Suprapubic skin (tissue), 4 donors: ENCODE data around the gene GSK3B. TPM values are rescaled to one million over a fixed set of nuclear protein-coding genes. Genes with fewer than 3 reads are reported as not detected.

Experiments used
- DNase-seq, 2 donors: peaks; one replicate each; pipeline ENCODE4 v3.0.0-alpha.2; 2019; ENCODE audit warnings: low spot score in 2 of 2
- H3K27ac ChIP-seq: fragments of 200-600 bp; sonication (generic); one replicate; pipeline ENCODE4 v1.5.1; 2019
- H3K27me3 ChIP-seq: fragments of 200-600 bp; sonication (generic); one replicate; pipeline ENCODE4 v1.5.1; 2019
- H3K36me3 ChIP-seq: fragments of 200-600 bp; sonication (generic); one replicate; pipeline ENCODE4 v1.5.1; 2019
- H3K4me1 ChIP-seq: fragments of 200-600 bp; sonication (generic); one replicate; pipeline ENCODE4 v1.5.1; 2019
- H3K4me3 ChIP-seq: fragments of 200-600 bp; sonication (generic); one replicate; pipeline ENCODE4 v1.5.1; 2019; ENCODE audit warnings: mild to moderate bottlenecking
- H3K9me3 ChIP-seq: fragments of 200-600 bp; sonication (generic); one replicate; pipeline ENCODE4 v1.5.1; 2019
- CTCF ChIP-seq, 2 donors: fragments of 200-600 bp in 1 of 2; fragments of 450-650 bp in 1 of 2; sonication (generic) in 1 of 2; IDR thresholded peaks; one replicate each; pipeline ENCODE4 v1.5.1; 2016 to 2019; ENCODE audit warnings: antibody characterized with exemption in 2 of 2, mild to moderate bottlenecking in 1 of 2, moderate library complexity in 1 of 2
- EP300 ChIP-seq: sonication (generic); formaldehyde crosslinking; IDR thresholded peaks from one replicate; pipeline ENCODE4 v1.6.1; 2017; ENCODE audit warnings: antibody characterized with exemption
- POLR2A ChIP-seq, 2 donors: fragments of 450-650 bp; IDR thresholded peaks; one replicate each; pipeline ENCODE4 v1.6.1; 2017; ENCODE audit warnings: antibody characterized with exemption in 2 of 2, mild to moderate bottlenecking in 2 of 2, moderate library complexity in 2 of 2
- POLR2AphosphoS5 ChIP-seq, 3 donors: sonication (generic); formaldehyde crosslinking; IDR thresholded peaks; one replicate each; pipeline ENCODE4 v1.6.1; 2017; ENCODE audit warnings: antibody characterized with exemption in 3 of 3
- WGBS: methylation state at CpG from one replicate; pipeline ENCODE4 v1.1.5; 2018; 5-methylcytosine and 5-hydroxymethylcytosine counted together
- total RNA-seq, 4 donors: library from RNA; depleted of rRNA; stranded (reverse); fragments of >200 nt; gene quantifications; one replicate each; pipeline ENCODE4 v1.1.0, GENCODE V29; 2016

Gene GSK3B
- total RNA-seq, 4 donors from 2014 or later: 43.8 to 58.1 (median 53.0) TPM

DNA sequence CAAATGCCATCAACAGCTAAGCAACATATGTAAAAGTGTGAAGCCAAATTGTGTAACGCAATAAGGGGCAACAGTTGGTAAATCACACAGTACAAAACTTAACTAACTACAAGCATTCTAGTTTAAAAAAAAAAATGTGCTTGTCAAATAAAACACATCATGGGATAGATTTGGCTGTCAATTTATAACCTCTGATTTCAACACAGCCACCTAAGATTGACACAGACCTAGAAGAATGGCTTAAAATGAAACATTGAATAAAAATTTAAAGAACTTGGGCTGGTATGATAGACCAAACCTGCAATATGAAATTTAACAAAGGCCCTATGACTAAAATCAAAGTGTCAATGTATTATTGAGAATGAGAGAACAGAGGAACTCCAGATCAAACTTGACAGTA lies 164.0 kb downstream of the GSK3B start:
- no peaks in the 10 kb centered on the region for H3K9me3 ChIP-seq
- no peaks in the 10 kb centered on the region for H3K36me3 ChIP-seq
- 85% methylated on average over 1 of the region's 1 CpG for WGBS
- no peak overlapping the region for H3K4me3 ChIP-seq
- no peak for DNase-seq
- TF ChIP-seq EP300: no peak
- no peak for TF ChIP-seq CTCF (IDR thresholded peaks at IDR 0.05)
- TF ChIP-seq POLR2A (IDR thresholded peaks at IDR 0.05): no peak
- no peak for TF ChIP-seq POLR2AphosphoS5 (IDR thresholded peaks at IDR 0.05)
- no peak overlapping the region for H3K27ac ChIP-seq
- peaks cover 7% of the 10 kb centered on the region for H3K4me1 ChIP-seq
- no peaks in the 10 kb centered on the region for H3K27me3 ChIP-seq

- DNase-seq: no peak
- H3K9me3 ChIP-seq: no peaks in the 10 kb centered on the region
- H3K4me1 ChIP-seq: peaks cover 7% of the 10 kb centered on the region
- H3K27ac ChIP-seq: no peak overlapping the region
- TF ChIP-seq POLR2A (IDR thresholded peaks at IDR 0.05) (no peak), EP300 (no peak), POLR2AphosphoS5 (IDR thresholded peaks at IDR 0.05) (no peak), CTCF (IDR thresholded peaks at IDR 0.05) (no peak)
- 93% methylated on average over 2 of the region's 2 CpGs for WGBS
- no peaks in the 10 kb centered on the region for H3K27me3 ChIP-seq
- no peaks in the 10 kb centered on the region for H3K36me3 ChIP-seq
- H3K4me3 ChIP-seq: no peak overlapping the region
Measured at GRCh38 chr3:119927190-119927589, 167.1 kb downstream of the GSK3B start.

- TF ChIP-seq POLR2A (IDR thresholded peaks at IDR 0.05) (no peak), EP300 (no peak), CTCF (IDR thresholded peaks at IDR 0.05) (no peak), POLR2AphosphoS5 (IDR thresholded peaks at IDR 0.05) (no peak)
- 94% methylated on average over 7 of the region's 7 CpGs for WGBS
- Histone ChIP-seq H3K4me1 (no peaks in the 10 kb centered on the region), H3K36me3 (peaks cover 4% of the 10 kb centered on the region), H3K4me3 (no peak overlapping the region), H3K9me3 (no peaks in the 10 kb centered on the region), H3K27me3 (no peaks in the 10 kb centered on the region), H3K27ac (no peak overlapping the region)
- DNase-seq: no peak
Measured at GRCh38 chr3:119924111-119925094, 169.8 kb downstream of the GSK3B start.

DNA sequence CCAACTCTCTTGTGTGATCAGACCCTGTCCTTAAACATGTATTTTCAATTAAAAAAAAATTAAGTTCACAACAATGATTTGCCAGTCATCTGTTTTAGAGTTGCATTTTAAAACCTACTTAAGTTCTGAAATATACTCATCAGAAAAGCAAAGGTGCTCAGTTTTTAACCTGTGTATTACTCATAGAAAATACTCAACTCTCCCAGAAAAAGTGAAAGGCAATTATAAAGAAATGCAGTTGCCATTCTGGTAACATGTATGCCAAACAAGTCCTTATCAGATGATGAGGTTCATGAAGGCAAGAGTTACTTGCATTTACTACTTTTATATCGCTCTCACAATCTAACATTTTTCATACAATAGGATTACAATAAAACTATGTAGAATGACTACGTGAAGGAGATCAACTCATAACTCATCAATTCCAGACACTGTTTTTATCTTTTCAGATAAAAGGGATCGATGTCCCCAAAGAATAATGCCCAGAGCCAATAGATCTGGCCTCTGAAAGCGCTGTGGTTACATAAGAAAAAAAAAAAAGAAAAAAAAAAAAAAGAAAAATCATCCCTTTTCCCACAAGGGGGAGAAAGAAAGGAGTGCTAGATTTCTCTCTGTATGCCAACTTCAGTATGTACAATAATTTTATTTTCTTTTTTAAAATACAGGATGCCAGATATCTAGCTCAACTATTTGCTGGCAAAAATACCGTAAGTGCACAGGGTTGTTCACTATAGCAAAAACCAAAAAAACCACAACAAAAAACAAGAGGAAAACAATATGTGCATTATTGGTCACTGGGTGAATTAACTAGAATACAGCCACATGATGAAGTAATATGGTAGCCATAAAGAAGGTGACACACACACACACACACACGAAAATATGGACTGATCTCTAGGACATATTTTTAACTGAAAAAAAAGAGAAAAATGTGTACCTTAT lies 175.0 kb downstream of the GSK3B start:
- no peak for TF ChIP-seq CTCF (IDR thresholded peaks at IDR 0.05)
- no peak for TF ChIP-seq EP300
- TF ChIP-seq POLR2A (IDR thresholded peaks at IDR 0.05): no peak
- TF ChIP-seq POLR2AphosphoS5 (IDR thresholded peaks at IDR 0.05): no peak
- Histone ChIP-seq H3K4me1 (no peaks in the 10 kb centered on the region), H3K4me3 (no peak overlapping the region), H3K36me3 (peaks cover 4% of the 10 kb centered on the region), H3K27me3 (no peaks in the 10 kb centered on the region), H3K9me3 (no peaks in the 10 kb centered on the region), H3K27ac (no peak overlapping the region)
- no peak for DNase-seq
- 83% methylated on average over 6 of the region's 6 CpGs for WGBS
